Bronchial epithelial cell (primary cell): ENCODE results near the gene PCCA. TPM values are rescaled to one million over a fixed set of nuclear protein-coding genes. Genes with fewer than 3 reads are reported as not detected.

ENCODE experiments used
- DNase-seq: peaks from one replicate; pipeline ENCODE4 v3.0.0-alpha.2; 2010; ENCODE audit warnings: low read depth
- FAIRE-seq: peaks from 2 replicates; lab custom pipeline; 2011; peaks lifted over from hg19 to GRCh38; lab: Jason Lieb, UNC
- H3K27me3 ChIP-seq: 2 replicates; pipeline ENCODE4 v1.5.1; 2011; ENCODE audit warnings: low read length; ENCODE audit not compliant: control insufficient read depth, insufficient read depth
- H3K36me3 ChIP-seq: 2 replicates; pipeline ENCODE4 v1.5.1; 2011; ENCODE audit warnings: low read length; ENCODE audit not compliant: control insufficient read depth, insufficient read depth
- H3K4me3 ChIP-seq: 2 replicates; pipeline ENCODE4 v1.5.1; 2011; ENCODE audit warnings: mild to moderate bottlenecking, low read depth, low read length, control low read depth
- total RNA-seq: library from RNA; depleted of rRNA; stranded (reverse); fragments of >200 nt; gene quantifications from 2 replicates; pipeline ENCODE4 v1.2.1, GENCODE V29; 2014
- TF ChIP-seq, protein P1 (sequence below): IDR thresholded peaks from 2 replicates; pipeline ENCODE4 v1.5.1; 2011; ENCODE audit warnings: mild to moderate bottlenecking, moderate library complexity, low read length, control low read depth, inconsistent platforms; ENCODE audit not compliant: insufficient read depth, severe bottlenecking

Gene PCCA
- total RNA-seq, 1 donor from 2014 or later: 27.1 TPM

GRCh38 chr13:100439247-100439970 lies 350.5 kb downstream of the PCCA start:
- no peaks in the 10 kb centered on the region for H3K27me3 ChIP-seq
- H3K4me3 ChIP-seq: no peak overlapping the region
- no peaks in the 10 kb centered on the region for H3K36me3 ChIP-seq
- TF ChIP-seq, protein P1, sequence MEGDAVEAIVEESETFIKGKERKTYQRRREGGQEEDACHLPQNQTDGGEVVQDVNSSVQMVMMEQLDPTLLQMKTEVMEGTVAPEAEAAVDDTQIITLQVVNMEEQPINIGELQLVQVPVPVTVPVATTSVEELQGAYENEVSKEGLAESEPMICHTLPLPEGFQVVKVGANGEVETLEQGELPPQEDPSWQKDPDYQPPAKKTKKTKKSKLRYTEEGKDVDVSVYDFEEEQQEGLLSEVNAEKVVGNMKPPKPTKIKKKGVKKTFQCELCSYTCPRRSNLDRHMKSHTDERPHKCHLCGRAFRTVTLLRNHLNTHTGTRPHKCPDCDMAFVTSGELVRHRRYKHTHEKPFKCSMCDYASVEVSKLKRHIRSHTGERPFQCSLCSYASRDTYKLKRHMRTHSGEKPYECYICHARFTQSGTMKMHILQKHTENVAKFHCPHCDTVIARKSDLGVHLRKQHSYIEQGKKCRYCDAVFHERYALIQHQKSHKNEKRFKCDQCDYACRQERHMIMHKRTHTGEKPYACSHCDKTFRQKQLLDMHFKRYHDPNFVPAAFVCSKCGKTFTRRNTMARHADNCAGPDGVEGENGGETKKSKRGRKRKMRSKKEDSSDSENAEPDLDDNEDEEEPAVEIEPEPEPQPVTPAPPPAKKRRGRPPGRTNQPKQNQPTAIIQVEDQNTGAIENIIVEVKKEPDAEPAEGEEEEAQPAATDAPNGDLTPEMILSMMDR: no peak
- DNase-seq: no peak
- FAIRE-seq: no peak

DNA sequence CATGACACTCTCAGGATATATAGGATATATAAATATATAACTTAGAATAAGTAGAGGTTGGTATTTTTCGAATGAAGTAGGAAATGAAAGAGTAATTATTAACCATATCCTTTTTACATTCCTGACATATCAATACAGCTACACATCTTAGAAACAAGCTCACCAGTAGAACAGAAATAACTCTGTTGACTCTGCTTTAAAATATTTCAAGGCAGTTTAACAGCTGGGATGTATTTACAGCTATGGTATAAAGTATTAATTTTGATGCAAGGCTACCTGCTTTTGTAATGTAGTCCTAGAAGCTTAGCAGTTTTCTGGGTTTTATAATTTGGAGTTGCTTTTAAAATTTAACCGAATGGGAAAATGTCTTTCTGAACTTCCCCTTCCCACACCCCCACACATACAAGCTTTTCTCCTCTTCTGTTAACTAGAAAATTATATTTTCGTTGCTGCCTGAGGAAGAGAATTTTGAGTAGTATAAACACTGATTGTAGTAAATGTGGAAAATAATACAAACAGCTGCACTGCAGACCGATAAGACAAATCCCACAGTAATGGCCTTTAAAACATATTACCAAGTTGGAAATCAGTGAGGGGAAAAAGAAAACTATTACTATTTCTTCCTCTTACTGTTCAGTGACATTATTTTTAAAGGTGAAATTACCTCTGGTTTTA lies 352.0 kb downstream of the PCCA start:
- FAIRE-seq (no peak), DNase-seq (no peak)
- no peak overlapping the region for H3K4me3 ChIP-seq
- TF ChIP-seq, protein P1: no peak
- H3K27me3 ChIP-seq: no peaks in the 10 kb centered on the region
- H3K36me3 ChIP-seq: no peaks in the 10 kb centered on the region

GRCh38 chr13:100442095-100442832 lies 353.4 kb downstream of the PCCA start:
- no peak for FAIRE-seq
- Histone ChIP-seq H3K27me3 (no peaks in the 10 kb centered on the region), H3K4me3 (no peak overlapping the region), H3K36me3 (no peaks in the 10 kb centered on the region)
- TF ChIP-seq, protein P1: no peak
- DNase-seq: no peak

DNA sequence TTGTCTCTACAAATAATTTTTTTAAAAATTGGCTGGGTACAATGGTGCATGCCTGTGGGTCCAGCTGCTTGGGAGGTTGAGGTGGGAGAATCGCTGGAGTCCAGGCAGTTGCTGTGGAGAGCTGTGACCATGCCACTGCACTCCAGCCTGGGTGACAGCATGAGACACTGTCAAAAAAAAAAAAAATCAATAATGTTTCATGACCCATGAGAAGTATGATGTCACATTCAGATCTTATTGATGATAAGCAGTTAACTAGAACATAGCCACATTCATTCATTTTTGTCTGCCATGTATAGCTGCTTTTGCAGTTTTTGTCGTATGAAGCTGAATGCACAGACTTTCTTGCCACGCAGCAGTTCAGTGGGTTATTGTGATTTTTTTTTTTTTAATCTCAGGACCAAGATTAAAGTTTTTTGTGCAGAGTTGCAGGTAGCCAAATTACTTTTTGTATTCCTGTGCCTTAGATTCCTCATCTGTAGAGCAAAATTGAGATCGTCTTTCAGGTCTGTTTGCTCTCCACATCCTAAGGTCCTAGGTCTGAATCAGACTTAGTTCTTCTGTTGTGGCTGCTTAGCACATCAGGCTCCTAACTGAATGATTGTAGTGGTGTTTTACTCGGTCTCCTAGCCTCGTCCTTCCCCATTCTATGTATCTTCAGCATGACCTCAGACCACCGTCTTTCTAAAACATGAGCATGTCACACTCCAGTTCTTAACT lies 354.5 kb downstream of the PCCA start:
- no peak for FAIRE-seq
- TF ChIP-seq, protein P1: no peak

DNA sequence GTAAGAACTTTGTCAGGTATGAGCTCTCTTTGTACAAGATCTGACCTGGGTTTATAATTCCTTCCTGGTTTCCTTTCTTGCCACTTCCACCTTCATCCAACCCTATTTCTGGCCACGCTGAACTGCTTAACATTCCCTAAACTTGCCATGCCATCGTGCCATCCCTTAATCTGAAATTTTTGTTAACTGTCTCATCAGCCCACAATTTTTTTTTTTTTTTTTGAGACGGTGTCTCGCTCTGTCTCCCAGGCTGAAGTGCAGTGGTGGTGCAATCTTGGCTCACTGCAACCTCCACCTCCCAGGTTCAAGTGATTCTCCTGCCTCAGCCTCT lies 355.1 kb downstream of the PCCA start:
- no peak for FAIRE-seq
- H3K4me3 ChIP-seq: no peak overlapping the region
- no peak for DNase-seq
- H3K27me3 ChIP-seq: no peaks in the 10 kb centered on the region
- TF ChIP-seq, protein P1: no peak
- no peaks in the 10 kb centered on the region for H3K36me3 ChIP-seq

More for the DNA sequence above, 354.5 kb downstream of the PCCA start:
- Histone ChIP-seq H3K27me3 (no peaks in the 10 kb centered on the region), H3K4me3 (no peak overlapping the region), H3K36me3 (no peaks in the 10 kb centered on the region)
- DNase-seq: no peak
